ENCODE measurements around the gene ZNF396.

ZNF396 gene

DNA sequence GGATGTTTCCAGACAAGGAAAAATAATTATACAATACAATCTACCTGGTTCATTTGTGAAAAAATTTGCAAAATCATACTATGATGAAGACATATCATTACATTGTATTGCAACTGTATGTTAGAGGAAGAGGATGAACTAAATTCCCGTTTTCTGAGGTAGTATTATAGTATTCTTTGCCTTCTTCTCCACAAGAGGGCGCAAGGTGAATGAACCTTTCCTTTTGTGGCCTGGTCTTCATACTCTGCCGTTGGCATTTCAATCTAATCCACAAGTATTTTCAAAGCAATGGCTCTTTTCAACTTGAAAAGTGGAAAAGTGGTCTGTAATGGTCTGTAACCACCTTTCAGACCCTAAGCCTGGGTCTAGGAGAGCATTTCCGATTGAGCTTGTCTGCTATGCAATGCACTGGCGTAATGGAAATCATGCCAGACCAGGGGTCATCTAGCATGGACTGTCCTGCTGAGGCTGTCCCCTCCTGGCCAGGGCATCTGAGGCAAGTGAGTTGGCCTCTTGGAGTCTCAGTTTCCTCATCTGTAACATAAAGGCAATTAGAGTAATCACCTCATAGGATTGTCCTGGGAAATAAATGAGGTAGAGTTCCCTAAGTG is 30.8 kb upstream of the ZNF396 start:
- Histone ChIP-seq H3K9me3 (no peaks in the 10 kb centered on the region), H3K36me3 (no peaks in the 10 kb centered on the region), H3K4me3 (ENCODE audit: low read depth, low read length) (no peak overlapping the region), H3K4me1 (no peaks in the 10 kb centered on the region), H3K27me3 (no peaks in the 10 kb centered on the region)
- TF ChIP-seq, protein P1, sequence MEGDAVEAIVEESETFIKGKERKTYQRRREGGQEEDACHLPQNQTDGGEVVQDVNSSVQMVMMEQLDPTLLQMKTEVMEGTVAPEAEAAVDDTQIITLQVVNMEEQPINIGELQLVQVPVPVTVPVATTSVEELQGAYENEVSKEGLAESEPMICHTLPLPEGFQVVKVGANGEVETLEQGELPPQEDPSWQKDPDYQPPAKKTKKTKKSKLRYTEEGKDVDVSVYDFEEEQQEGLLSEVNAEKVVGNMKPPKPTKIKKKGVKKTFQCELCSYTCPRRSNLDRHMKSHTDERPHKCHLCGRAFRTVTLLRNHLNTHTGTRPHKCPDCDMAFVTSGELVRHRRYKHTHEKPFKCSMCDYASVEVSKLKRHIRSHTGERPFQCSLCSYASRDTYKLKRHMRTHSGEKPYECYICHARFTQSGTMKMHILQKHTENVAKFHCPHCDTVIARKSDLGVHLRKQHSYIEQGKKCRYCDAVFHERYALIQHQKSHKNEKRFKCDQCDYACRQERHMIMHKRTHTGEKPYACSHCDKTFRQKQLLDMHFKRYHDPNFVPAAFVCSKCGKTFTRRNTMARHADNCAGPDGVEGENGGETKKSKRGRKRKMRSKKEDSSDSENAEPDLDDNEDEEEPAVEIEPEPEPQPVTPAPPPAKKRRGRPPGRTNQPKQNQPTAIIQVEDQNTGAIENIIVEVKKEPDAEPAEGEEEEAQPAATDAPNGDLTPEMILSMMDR (IDR thresholded peaks at IDR 0.05; ENCODE audit: low read depth, low read length) = peak; percentile 72
- DNase-seq = peak; percentile 41

DNA sequence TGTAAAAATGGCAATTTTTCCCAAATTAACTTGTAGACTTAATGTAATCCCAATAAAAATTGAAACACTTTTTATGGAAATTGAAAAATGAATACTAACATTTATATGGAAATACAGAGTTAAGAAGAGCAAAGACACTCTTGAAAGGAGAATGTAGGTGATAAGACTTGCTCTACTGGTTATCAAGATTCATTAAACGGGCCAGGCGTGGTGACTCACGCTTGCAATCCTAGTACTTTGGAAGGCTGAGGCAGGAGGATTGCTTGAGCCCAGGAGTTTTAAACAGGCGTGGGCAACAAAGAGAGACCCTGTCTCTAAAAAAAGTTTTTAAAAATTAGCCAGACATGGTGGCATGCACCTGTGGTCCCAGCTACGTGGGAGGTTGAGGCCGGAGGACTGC is 29.5 kb upstream of the ZNF396 start:
- Histone ChIP-seq H3K4me3 (ENCODE audit: low read depth, low read length) (no peak overlapping the region), H3K36me3 (no peaks in the 10 kb centered on the region), H3K9me3 (no peaks in the 10 kb centered on the region), H3K4me1 (no peaks in the 10 kb centered on the region), H3K27me3 (no peaks in the 10 kb centered on the region)
- DNase-seq = no peak
- TF ChIP-seq, protein P1 (IDR thresholded peaks at IDR 0.05; ENCODE audit: low read depth, low read length) = no peak

DNA sequence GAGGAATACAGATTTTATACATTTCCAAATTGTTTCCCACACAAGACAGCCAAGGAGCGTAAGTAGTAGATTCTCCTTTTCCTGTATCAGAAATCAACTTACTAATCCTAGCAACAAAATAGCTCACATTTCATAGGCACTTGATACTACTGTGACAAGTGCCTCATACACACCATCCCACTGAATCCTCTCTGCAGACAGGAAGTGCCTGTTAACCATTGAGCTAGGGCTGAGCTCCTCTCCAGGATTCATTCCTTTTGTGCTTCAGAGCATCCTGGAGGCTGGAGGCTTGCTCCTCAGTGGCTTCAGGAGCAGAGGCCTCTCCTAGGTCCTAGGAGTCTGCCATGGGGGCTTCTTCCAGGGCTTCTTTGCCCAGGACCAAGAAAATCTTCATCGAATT is 20.8 kb upstream of the ZNF396 start:
- no peaks in the 10 kb centered on the region for H3K9me3 ChIP-seq
- H3K36me3 ChIP-seq = no peaks in the 10 kb centered on the region
- TF ChIP-seq, protein P1 (IDR thresholded peaks at IDR 0.05; ENCODE audit: low read depth, low read length) = no peak
- H3K4me3 ChIP-seq (ENCODE audit: low read depth, low read length) = no peak overlapping the region
- H3K27me3 ChIP-seq = no peaks in the 10 kb centered on the region
- no peak for DNase-seq
- no peaks in the 10 kb centered on the region for H3K4me1 ChIP-seq

DNA sequence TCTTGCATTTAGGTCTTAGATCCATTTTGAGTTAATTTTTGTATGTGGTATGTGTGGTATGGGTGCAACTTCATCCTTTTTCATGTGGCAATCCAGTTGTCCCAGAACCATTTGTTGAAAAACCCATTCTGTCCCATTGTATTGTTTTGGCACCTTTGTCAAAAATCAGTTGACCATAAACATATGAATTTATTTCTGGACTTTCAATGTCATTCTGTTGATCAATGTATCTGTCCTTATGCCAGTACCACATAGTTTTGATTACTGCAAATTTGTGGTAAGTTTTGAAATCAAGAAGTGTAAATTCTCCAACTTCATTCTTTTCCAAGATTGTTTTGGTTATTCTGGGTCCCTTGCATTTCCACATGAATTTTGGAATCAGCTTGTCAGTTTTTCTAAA is 16.6 kb upstream of the ZNF396 start:
- TF ChIP-seq, protein P1 (IDR thresholded peaks at IDR 0.05; ENCODE audit: low read depth, low read length) = no peak
- Histone ChIP-seq H3K9me3 (no peaks in the 10 kb centered on the region), H3K36me3 (no peaks in the 10 kb centered on the region), H3K27me3 (no peaks in the 10 kb centered on the region; the same call in 1 of the 2 replicates), H3K4me1 (no peaks in the 10 kb centered on the region), H3K4me3 (ENCODE audit: low read depth, low read length) (no peak overlapping the region)
- DNase-seq = no peak

DNA sequence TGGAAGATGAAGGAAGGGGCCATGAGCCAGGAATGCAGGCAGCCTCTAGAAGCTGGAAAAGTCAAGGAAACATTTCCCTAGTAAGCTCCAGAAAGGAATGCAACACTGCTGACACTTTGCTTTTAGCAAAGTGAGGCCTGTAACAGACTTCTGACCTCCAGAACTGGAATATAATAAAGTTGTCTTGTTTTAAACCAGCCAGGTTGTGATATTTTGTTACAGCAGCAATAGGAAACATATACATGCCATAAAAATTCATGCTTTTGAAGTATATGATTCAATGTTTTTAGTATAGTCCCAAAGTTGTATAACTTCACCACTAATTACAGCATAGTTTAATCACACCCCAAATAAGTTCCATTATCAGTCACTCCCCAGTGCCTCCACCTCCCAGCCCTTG is 15.2 kb upstream of the ZNF396 start:
- Histone ChIP-seq H3K4me3 (ENCODE audit: low read depth, low read length) (no peak overlapping the region), H3K36me3 (no peaks in the 10 kb centered on the region), H3K4me1 (no peaks in the 10 kb centered on the region), H3K9me3 (no peaks in the 10 kb centered on the region), H3K27me3 (no peaks in the 10 kb centered on the region; the same call in 1 of the 2 replicates)
- no peak for DNase-seq
- TF ChIP-seq, protein P1 (IDR thresholded peaks at IDR 0.05; ENCODE audit: low read depth, low read length) = no peak

DNA sequence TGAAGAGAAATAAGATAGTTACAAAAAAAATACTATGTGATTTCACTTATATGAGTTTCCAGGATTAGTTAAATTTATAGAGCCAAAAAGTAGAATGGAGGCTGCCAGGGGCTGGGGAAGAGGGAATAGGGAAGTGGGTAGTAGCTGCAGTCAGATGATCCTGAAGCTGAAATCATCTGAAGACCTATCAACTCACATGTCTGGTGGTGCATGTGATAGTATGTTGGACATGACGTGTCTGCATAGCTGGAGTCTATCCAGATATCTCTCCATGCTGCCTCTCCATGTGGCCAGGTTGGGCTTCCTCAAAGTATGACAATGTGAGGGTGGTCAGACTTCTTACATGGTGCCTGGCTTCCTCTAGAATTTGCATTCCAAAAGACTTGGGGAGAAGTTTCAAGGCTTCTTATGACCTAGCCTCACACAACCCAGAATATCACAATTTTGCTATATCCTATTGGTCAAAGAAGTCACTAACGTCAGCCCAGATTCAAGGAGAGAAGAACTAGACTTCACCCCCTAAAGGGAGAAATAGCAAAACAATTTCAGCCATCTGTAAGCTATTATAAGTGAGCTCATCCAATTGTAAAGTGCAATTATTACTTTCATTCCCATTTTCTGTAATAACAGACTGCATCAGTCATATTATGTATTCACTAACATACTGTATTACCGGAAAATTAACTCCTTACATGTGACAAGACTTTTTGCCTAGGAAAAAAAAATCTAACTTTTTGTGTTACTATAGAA is 14.0 kb upstream of the ZNF396 start:
- H3K9me3 ChIP-seq = no peaks in the 10 kb centered on the region
- no peak for DNase-seq
- H3K4me3 ChIP-seq (ENCODE audit: low read depth, low read length) = no peak overlapping the region
- H3K36me3 ChIP-seq = no peaks in the 10 kb centered on the region
- H3K4me1 ChIP-seq = no peaks in the 10 kb centered on the region
- no peaks in the 10 kb centered on the region; the same call in 1 of the 2 replicates for H3K27me3 ChIP-seq
- TF ChIP-seq, protein P1 (IDR thresholded peaks at IDR 0.05; ENCODE audit: low read depth, low read length) = no peak

All from BE2C (cell line).